ENCODE results near the gene PCDHGA9.
"Not testable (repeated sequence)": the region's sequence is repeated elsewhere in the genome, so short reads cannot be mapped to it uniquely, and the experiment has no call there.

The PCDHGA9 gene

DNA sequence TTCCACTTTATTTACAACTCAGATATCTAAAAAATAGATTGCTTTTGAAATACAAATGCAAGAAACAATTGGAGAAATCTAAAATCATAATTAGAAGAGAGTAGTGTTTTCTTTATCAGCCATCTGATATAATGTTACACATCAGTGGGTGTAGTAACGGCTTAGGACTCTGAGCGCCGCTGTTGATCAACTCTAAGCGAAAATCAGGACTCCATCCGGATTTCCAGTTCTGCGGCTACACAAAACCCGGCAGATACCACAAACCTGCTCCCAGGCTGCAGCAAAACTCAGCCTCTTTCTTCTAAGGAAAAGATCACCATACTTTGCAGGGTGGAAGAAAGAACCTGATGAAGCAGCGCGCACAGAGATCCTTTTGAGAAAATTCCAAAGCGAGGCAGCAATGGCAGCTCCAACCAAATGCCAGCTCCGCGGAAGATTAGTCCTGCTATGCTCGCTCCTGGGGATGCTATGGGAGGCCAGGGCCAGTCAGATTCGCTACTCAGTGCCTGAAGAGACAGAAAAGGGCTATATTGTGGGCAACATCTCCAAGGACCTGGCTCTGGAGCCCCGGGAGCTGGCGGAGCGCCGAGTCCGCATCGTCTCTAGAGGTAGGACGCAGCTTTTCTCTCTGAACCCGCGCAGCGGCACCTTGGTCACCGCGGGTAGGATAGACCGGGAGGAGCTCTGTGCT is at the start of gene PCDHGA9:
Gene PCDHGA9, plus strand, starts transcription at position 226 of the 691 bp plus-strand sequence. Its CDS starts 175 bp downstream, at position 401.
- no peak for DNase-seq

DNA sequence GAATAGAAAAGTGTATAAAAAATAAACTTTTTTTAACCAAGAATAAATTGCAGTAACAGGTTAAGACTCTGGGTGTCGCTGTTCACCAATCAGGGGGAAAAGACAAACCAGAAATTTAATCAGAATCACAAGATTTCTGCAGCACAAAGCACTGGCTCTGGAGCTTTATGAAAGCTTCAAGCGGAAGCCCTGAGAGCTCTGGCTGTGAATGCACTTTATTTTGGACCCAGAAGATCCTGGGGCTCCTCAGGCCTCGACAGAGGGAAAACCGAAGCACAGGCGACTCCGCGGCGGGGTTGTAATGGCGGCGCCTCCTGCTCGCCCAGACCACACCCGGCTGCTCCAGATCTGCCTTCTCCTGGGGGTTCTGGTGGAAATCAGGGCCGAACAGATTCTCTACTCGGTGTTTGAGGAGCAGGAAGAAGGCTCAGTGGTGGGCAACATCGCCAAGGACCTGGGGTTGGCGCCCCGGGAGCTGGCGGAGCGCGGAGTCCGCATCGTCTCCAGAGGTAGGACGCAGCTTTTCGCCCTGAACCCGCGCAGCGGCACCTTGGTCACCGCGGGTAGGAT is 47.6 kb upstream of the PCDHGA9 start, which contains the start of gene PCDHGA4:
Gene PCDHGA4, plus strand, starts transcription at position 122 of the 570 bp plus-strand sequence. Its CDS starts 87 bp downstream, at position 209.
- DNase-seq, result no peak

DNA sequence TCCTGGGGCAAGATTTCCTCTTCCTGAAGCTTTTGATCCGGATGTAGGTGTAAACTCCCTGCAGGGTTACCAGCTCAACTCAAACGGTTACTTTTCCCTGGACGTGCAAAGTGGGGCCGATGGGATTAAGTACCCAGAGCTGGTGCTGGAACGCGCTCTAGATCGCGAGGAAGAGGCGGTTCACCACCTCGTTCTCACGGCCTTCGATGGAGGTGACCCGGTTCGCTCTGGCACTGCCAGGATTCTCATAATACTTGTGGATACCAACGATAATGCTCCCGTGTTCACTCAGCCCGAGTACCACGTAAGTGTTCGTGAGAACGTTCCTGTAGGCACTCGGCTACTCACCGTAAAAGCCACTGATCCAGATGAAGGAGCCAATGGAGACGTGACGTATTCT is 46.9 kb upstream of the PCDHGA9 start:
- DNase-seq, result no peak

DNA sequence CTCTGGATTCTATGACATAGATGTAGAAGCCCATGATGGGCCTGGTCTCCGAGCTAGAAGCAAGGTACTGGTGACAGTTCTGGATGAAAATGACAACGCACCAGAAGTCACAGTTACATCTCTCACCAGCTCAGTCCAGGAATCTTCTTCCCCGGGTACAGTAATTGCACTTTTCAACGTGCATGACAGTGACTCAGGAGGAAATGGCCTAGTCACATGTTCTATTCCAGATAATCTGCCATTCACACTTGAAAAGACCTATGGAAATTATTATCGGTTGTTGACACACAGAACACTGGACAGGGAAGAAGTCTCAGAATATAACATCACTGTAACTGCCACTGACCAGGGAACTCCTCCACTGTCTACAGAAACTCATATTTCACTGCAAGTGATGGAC is 46.4 kb upstream of the PCDHGA9 start:
- DNase-seq, result no peak

DNA sequence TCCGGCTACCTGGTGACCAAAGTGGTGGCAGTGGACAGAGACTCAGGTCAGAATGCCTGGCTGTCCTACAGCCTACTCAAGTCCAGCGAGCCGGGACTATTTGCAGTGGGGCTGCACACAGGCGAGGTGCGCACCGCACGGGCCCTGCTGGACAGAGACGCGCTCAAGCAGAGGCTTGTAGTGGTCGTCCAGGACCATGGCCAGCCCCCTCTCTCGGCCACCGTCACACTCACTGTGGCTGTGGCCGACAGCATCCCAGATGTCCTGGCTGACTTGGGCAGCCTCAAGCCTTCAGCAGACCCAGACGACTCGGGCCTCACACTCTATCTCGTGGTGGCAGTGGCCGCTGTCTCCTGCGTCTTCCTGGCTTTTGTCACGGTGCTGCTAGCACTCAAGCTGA is 45.6 kb upstream of the PCDHGA9 start:
- no peak for DNase-seq

DNA sequence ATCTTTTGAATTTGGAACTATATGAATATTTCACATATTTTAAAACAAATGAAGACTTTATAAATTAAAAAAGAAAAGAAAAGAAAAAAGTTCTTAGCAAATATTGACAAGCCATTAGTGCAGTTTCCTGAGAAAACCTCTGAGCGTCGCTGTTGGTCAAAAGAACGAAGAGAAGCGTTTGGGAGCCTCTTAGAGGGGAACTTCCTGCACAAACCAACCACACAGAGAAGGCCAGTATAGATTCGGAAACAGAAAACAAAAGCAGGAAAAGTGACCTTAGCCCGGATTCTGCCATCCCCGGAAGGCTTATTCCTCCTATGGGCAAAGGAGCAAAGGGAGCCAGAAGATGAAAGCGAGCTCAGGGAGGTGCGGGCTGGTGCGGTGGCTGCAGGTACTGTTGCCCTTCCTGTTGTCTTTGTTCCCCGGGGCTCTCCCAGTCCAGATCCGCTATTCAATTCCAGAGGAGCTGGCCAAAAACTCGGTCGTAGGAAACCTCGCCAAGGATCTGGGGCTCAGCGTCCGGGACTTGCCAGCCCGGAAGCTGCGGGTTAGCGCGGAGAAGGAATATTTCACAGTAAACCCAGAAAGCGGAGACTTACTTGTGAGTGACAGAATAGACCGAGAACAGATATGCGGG is 42.7 kb upstream of the PCDHGA9 start, which contains the start of gene PCDHGB2:
Gene PCDHGB2, plus strand, starts transcription at position 205 of the 637 bp plus-strand sequence. Its CDS starts 142 bp downstream, at position 347.
- DNase-seq, result no peak

DNA sequence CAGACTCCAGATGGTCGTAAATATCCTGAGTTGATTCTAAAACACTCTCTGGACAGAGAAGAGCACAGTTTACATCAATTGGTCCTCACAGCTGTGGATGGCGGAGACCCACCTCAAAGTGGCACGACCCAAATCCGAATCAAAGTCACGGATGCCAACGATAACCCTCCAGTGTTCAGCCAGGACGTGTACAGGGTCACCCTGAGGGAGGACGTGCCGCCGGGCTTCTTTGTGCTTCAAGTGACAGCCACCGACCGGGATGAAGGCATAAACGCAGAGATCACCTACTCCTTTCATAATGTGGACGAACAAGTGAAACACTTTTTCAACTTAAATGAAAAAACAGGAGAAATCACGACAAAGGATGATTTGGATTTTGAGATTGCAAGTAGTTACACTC is 41.9 kb upstream of the PCDHGA9 start:
- DNase-seq, result no peak

DNA sequence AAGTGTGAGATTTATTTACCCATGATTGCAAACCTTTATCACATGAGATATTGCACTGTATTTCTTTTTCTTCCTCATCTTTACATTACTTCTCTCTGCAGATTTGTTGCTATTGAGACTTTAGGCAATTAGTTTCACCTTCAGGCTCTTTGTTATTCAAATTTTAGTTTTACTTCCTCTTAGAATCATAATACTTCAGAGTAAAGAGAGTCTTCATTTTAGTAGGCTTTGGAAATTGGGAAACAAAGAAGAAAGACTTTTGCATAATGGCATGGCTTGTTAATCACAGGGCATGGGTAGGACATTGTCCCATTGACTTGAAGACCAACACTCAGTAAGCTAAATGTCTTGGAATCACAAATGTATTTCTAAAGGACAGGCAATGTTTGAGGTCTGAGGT is 39.9 kb upstream of the PCDHGA9 start:
- DNase-seq, result no peak

DNA sequence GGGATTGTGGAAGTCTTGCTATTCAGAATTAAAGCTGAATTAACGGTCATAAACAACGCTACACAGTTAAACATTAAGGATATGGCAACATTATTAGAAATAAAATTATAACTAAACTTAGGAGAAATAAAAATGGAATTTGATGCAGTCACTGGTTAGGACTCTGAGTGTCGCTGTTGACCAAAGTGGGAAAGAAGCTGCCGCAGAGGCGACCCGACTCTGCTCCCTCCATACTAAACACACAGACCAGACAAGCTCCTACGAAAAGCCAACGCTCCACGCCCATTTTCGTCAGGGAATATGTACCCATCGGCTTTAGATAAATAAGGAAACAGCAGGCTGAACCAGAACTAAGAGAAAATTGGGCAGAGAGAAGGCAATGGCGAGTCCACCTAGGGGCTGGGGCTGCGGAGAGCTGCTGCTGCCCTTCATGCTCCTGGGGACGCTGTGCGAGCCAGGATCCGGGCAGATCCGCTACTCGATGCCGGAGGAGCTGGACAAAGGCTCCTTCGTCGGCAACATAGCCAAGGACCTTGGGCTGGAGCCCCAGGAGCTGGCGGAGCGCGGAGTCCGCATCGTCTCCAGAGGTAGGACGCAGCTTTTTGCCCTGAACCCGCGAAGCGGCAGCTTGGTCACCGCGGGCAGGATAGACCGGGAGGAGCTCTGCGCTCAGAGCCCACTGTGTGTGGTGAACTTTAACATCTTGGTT is 38.5 kb upstream of the PCDHGA9 start, which contains the start of gene PCDHGA5:
Gene PCDHGA5, plus strand, starts transcription at position 211 of the 709 bp plus-strand sequence. Its CDS starts 169 bp downstream, at position 380.
- no peak for DNase-seq

DNA sequence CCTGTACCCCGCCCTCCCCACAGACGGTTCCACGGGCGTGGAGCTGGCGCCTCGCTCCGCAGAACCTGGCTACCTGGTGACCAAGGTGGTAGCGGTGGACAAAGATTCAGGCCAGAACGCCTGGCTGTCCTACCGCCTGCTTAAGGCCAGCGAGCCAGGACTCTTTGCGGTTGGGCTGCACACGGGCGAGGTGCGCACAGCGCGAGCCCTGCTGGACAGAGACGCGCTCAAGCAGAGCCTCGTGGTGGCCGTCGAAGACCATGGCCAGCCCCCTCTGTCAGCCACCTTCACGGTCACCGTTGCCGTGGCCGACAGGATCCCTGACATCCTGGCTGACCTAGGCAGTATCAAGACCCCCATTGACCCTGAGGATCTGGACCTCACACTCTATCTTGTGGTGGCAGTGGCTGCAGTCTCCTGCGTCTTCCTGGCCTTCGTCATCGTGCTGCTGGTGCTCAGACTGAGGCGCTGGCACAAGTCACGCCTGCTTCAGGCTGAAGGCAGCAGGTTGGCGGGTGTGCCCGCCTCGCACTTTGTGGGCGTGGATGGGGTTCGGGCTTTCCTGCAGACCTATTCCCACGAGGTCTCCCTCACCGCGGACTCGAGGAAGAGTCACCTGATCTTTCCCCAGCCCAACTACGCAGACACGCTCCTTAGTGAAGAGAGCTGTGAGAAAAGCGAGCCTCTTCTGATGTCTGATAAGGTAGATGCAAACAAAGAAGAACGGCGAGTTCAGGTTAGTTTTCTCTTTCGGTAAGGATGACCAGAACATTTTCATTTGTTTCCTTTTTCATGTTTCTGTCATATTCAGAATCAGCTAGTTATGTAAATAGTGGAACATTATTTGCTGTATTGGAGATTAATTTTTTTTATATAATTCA is 36.3 kb upstream of the PCDHGA9 start:
- DNase-seq, result no peak

DNA sequence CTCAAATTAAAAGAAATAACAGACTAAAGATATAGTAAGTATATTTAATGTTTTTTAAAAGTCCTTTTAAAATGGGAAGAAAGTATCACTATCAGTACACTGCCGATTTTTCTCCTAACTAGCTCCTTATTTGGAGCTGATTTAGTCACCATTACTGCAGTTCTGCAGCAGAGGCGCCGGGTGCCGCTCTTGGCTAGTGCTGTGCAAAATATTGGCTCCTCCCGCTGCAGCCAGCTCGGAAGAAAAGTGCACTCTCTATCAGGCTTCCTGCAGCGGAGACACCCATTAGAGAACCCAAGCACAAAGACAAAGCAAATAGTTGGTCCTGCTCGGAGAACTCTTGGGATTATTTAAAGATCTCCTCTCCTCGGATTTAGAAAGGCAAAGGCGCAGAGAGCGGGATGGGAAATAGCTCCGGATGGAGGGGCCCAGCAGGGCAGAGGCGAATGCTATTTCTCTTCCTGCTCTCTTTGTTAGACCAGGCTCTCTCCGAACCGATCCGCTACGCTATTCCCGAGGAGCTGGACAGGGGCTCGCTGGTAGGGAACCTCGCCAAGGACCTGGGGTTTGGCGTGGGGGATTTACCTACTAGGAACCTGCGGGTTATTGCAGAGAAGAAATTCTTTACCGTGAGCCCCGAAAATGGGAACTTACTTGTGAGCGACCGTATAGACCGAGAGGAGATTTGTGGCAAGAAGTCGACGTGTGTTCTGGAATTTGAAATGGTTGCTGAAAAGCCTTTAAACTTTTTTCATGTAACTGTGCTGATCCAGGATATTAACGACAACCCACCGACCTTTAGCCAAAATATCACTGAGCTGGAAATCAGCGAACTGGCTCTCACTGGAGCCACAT is 32.4 kb upstream of the PCDHGA9 start, which contains the start of gene PCDHGB3:
Gene PCDHGB3, plus strand, starts transcription at position 249 of the 855 bp plus-strand sequence. Its CDS starts 153 bp downstream, at position 402.
- DNase-seq, result no peak

DNA sequence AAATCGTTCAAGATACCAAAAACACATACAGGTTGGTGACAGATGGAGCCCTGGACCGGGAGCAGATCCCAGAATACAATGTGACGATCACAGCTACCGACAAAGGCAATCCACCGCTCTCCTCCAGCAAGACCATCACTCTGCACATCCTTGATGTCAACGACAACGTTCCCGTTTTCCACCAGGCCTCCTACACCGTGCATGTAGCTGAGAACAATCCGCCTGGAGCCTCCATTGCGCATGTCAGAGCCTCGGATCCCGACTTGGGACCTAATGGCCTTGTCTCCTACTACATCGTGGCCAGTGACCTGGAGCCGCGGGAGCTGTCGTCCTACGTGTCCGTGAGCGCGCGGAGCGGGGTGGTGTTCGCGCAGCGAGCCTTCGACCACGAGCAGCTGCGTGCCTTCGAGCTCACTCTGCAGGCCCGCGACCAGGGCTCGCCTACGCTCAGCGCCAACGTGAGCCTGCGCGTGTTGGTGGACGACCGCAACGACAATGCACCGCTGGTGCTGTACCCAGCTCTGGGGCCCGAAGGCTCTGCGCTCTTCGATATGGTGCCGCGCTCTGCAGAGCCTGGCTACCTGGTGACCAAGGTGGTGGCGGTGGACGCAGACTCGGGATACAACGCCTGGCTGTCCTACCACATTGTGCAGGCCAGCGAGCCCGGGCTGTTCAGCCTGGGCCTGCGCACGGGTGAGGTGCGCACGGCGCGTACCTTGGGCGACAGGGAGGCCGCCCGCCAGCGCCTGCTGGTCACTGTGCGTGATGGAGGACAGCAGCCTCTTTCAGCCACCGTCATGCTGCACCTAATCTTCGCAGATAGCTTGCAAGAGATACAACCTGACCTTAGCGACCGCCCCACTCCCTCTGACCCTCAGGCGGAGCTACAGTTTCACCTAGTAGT is 30.8 kb upstream of the PCDHGA9 start:
- DNase-seq, result no peak

DNA sequence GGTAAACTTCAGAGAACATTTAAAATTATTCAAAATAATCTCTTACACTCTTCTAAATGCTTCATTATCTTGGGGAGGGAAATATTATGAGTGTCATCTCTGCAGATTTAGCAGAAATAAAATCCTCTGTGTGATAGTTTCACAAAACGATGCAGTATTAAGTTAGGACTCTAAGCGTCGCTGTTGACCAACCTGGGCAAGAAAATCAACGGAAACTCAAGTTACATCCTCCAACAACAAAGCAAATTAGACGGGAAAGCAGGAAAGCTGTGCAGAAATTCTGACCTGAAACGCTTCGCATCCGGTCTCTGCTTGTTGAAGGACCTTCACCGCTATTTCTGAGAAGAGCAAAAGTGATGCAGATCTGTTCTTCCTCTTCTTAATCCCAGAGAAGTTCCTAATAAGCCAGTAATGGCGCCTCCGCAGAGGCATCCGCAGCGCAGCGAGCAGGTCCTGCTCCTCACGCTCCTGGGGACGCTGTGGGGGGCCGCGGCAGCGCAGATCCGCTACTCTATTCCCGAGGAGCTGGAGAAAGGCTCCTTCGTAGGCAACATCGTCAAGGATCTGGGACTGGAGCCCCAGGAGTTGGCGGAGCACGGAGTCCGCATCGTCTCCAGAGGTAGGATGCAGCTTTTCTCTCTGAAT is 28.8 kb upstream of the PCDHGA9 start, which contains the start of gene PCDHGA6:
Gene PCDHGA6, plus strand, starts transcription at position 219 of the 645 bp plus-strand sequence. Its CDS starts 193 bp downstream, at position 412.
- no peak for DNase-seq

DNA sequence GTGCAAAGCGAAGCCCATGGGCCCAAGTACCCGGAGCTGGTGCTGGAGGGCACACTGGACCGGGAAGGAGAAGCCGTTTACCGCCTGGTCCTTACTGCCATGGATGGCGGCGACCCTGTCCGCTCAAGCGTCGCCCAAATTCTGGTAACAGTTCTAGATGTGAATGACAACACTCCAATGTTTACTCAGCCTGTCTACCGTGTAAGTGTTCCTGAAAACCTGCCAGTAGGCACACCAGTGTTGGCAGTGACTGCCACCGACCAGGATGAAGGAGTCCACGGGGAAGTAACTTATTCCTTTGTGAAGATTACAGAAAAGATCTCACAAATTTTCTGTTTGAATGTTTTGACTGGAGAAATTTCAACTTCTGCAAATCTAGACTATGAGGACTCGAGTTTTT is 28.0 kb upstream of the PCDHGA9 start:
- no peak for DNase-seq

DNA sequence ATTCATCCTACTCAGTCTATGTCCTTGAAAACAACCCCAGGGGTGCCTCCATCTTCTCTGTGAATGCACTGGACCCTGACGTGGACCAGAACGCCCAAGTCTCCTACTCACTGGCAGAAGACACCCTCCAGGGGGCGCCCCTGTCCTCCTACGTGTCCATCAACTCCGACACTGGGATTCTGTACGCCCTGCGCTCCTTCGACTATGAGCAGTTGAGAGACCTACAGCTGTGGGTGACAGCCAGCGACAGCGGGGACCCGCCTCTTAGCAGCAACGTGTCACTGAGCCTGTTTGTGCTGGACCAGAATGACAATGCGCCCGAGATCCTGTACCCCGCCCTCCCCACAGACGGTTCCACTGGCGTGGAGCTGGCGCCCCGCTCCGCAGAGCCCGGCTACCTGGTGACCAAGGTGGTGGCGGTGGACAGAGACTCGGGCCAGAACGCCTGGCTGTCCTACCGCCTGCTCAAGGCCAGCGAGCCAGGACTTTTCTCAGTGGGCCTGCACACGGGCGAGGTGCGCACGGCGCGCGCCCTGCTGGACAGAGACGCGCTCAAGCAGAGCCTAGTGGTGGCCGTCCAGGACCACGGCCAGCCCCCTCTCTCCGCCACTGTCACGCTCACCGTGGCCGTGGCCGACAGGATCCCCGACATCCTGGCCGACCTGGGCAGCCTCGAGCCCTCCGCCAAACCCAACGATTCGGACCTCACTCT is 27.0 kb upstream of the PCDHGA9 start:
- not testable (repeated sequence) for DNase-seq

DNA sequence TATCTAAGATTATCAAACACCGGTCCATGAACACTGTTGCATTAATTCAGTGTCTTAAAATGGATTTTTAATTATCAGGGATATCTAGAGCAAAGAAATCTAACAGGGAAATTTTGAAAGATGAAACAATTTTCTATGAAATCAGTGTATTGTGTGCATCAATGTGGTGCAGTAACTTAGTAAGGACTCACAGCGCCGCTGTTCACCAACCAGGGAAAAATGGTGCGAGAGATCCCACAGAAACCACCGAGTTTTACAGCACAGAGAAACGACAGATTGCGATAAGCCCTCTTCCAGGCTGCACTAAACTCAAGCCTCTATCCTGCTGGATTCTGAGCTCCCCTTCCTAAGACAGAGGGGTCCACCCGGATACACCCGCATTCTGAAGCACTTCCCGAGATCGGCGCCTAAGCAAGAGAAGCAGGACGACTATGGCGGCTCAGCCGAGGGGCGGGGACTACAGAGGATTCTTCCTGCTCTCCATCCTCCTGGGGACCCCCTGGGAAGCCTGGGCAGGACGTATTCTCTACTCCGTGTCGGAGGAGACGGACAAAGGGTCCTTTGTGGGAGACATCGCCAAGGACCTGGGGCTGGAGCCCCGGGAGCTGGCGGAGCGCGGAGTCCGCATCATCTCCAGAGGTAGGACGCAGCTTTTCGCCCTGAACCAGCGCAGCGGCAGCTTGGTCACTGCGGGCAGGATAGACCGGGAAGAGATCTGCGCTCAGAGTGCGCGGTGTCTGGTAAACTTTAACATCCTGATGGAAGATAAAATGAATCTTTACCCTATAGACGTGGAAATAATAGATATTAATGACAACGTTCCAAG is 19.9 kb upstream of the PCDHGA9 start, which contains the start of gene PCDHGA7:
Gene PCDHGA7, plus strand, starts transcription at position 274 of the 826 bp plus-strand sequence. Its CDS starts 158 bp downstream, at position 432.
- no peak for DNase-seq

DNA sequence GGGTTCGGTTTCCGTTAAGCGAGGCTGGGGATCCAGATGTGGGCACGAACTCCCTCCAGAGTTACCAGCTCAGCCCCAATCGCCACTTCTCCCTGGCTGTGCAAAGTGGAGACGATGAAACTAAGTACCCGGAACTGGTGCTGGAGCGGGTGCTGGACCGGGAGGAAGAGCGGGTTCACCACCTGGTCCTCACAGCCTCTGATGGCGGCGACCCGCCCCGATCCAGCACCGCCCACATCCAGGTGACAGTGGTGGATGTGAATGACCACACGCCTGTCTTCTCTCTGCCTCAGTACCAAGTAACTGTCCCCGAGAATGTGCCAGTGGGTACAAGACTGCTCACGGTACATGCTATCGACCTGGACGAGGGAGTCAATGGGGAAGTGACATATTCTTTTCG is 19.2 kb upstream of the PCDHGA9 start:
- no peak for DNase-seq
